Activated CD8-positive, alpha-beta memory T cell treated with anti-CD3 and anti-CD28 coated beads for 36 hours (primary cell): Measurements from ENCODE around the gene KLHL24. TPM values are rescaled to one million over a fixed set of nuclear protein-coding genes. Genes with fewer than 3 reads are reported as not detected.
"Not testable (repeated sequence)": the region's sequence is repeated elsewhere in the genome, so short reads cannot be mapped to it uniquely, and the experiment has no call there.

Source experiments
- CTCF ChIA-PET: fragments of 350-600 bp; sonication (Branson Sonifier 250); formaldehyde crosslinking; loops from one replicate; lab custom pipeline; 2021; ENCODE audit warnings: antibody characterized with exemption; lab: Charles Lee
- POLR2A ChIA-PET: fragments of 350-600 bp; sonication (Branson Sonifier 250); formaldehyde crosslinking; loops from one replicate; lab custom pipeline; 2021; ENCODE audit warnings: antibody characterized with exemption; lab: Charles Lee
- total RNA-seq, 2 experiments: library from RNA; stranded (reverse); gene quantifications; one replicate each; pipeline ENCODE4 v1.2.3, GENCODE V29; 2021

KLHL24 gene
- total RNA-seq: 1 to 10 TPM; 5.4 to 7.9 TPM

- POLR2A ChIA-PET: interaction anchor here (0.6 to 3.8 kb wide), 6 partner anchors 62 to 132 kb away, joined by 3 to 31 read pairs (median 4); partner anchors contain the start of genes KLHL6 and YEATS2
- CTCF ChIA-PET: interaction anchor here (0.6 to 1.1 kb wide), 4 partner anchors 43 to 350 kb away, joined by 3 to 4 read pairs (median 4); no protein-coding TSS in a partner anchor
Measured at GRCh38 chr3:183635431-183636220, at the start of gene KLHL24. KLHL24 (plus strand) TSS chr3:183635623; CDS start chr3:183650357, 14,734 bp downstream.

- POLR2A ChIA-PET: no interaction called here
- CTCF ChIA-PET: interaction anchor here (0.5 kb wide), 1 partner anchor 72 kb away, joined by 4 read pairs; no protein-coding TSS in a partner anchor
Measured at GRCh38 chr3:183586477-183586876, 48.9 kb upstream of the KLHL24 start.

GRCh38 chr3:183587336-183587735 is 48.1 kb upstream of the KLHL24 start:
- ChIA-PET CTCF (no interaction called here), POLR2A (no interaction called here)

- CTCF ChIA-PET: interaction anchor here (1.1 to 2.3 kb wide), 2 partner anchors 24 to 121 kb away, joined by 6 read pairs; no protein-coding TSS in a partner anchor
- POLR2A ChIA-PET: no interaction called here
Measured at GRCh38 chr3:183590442-183590841, 45.0 kb upstream of the KLHL24 start.

GRCh38 chr3:183591881-183592521 is 43.4 kb upstream of the KLHL24 start:
- ChIA-PET POLR2A (no interaction called here), CTCF (interaction anchor here (0.6 to 2.3 kb wide), 4 partner anchors 9 to 123 kb away, joined by 3 to 6 read pairs (median 4); no protein-coding TSS in a partner anchor)

GRCh38 chr3:183592821-183593220 is 42.6 kb upstream of the KLHL24 start:
- CTCF ChIA-PET: interaction anchor here (0.6 to 2.3 kb wide), 4 partner anchors 34 to 124 kb away, joined by 3 to 6 read pairs (median 3); no protein-coding TSS in a partner anchor
- POLR2A ChIA-PET: interaction anchor here (0.6 kb wide), 1 partner anchor 124 kb away, joined by 3 read pairs; no protein-coding TSS in a partner anchor

- POLR2A ChIA-PET: no interaction called here
- CTCF ChIA-PET: no interaction called here
Measured at GRCh38 chr3:183594636-183595035, 40.8 kb upstream of the KLHL24 start.

GRCh38 chr3:183597959-183598358 is 37.5 kb upstream of the KLHL24 start:
- POLR2A ChIA-PET: no interaction called here

GRCh38 chr3:183611326-183611725 is 24.1 kb upstream of the KLHL24 start:
- CTCF ChIA-PET, POLR2A ChIA-PET: not testable (repeated sequence)

More at GRCh38 chr3:183597959-183598358, 37.5 kb upstream of the KLHL24 start:
- CTCF ChIA-PET: no interaction called here

GRCh38 chr3:183613366-183614285 is 21.8 kb upstream of the KLHL24 start:
- CTCF ChIA-PET: no interaction called here
- POLR2A ChIA-PET: interaction anchor here (0.7 kb wide), 1 partner anchor 11 kb away, joined by 3 read pairs; no protein-coding TSS in a partner anchor

GRCh38 chr3:183618542-183618941 is 16.9 kb upstream of the KLHL24 start:
- CTCF ChIA-PET: interaction anchor here (1.2 kb wide), 1 partner anchor 13 kb away, joined by 4 read pairs; no protein-coding TSS in a partner anchor
- POLR2A ChIA-PET: no interaction called here

GRCh38 chr3:183619010-183619409 is 16.4 kb upstream of the KLHL24 start:
- ChIA-PET CTCF (no interaction called here), POLR2A (no interaction called here)

GRCh38 chr3:183619624-183620251 is 15.7 kb upstream of the KLHL24 start:
- CTCF ChIA-PET: no interaction called here

GRCh38 chr3:183620252-183620628 is 15.2 kb upstream of the KLHL24 start:
- ChIA-PET CTCF (no interaction called here), POLR2A (no interaction called here)

More at GRCh38 chr3:183619624-183620251, 15.7 kb upstream of the KLHL24 start:
- POLR2A ChIA-PET: no interaction called here

- POLR2A ChIA-PET: not testable (repeated sequence)
Measured at GRCh38 chr3:183622473-183622872, 12.9 kb upstream of the KLHL24 start.

GRCh38 chr3:183626877-183627594 is 8.4 kb upstream of the KLHL24 start:
- CTCF ChIA-PET: no interaction called here
- POLR2A ChIA-PET: no interaction called here

More at GRCh38 chr3:183622473-183622872, 12.9 kb upstream of the KLHL24 start:
- CTCF ChIA-PET: not testable (repeated sequence)

- CTCF ChIA-PET: no interaction called here
- POLR2A ChIA-PET: no interaction called here
Measured at GRCh38 chr3:183629546-183630301, 5.7 kb upstream of the KLHL24 start.
